ENCODE measurements around the gene SLF2. TPM values are rescaled to one million over a fixed set of nuclear protein-coding genes. Genes with fewer than 3 reads are reported as not detected.

The SLF2 gene
- total and polyA plus RNA-seq, 2 of the 13 experiments (the other 11 are each of a cell fraction or from before 2014, with no cell fraction given): 12.2 to 48.1 TPM

DNA sequence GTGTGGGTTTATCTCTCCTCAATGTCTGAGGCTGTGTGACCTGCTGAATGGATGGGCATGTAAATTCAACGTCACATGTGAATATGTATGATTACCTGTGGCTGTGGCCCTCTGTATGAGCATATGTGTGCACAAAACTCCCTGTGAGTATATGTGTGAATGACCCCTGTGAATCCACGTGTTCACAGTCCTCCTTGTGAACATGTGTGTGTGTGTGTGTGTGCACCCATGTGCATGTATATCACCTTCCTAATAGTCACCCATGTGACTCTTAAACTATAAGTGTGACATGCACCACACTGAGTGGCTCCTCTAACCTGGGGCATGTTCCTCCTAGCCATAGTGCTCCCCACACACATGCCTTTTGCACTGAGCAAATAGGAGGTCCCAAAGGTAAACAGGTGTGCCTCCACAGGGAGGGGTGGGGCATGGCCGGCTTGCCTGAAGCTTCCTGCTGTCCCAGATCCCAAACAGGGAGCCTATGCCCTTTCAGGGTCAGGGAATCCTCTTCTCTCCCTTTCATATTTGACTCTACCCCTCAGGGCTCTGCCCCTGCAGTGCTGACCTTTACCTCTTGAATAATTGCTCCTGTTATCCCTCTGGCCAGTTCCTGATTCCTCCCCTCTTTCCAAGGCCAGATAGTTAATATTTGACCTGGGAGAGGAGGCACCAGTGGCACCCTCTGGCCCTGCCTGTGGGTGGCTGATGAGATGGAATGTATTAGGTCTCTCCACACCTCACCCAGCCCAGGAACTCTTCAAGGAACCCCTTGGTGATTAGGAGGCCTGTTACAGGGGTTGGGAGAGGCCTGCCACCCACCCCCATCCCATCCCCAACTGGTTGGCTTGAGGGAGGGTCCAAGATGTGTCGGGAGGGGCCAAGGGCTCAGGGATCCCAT lies 58.4 kb downstream of the SLF2 start (continued):
- TF ChIP-seq HIVEP1 (CRISPR knock-in tag; IDR thresholded peaks at IDR 0.05) (peak; percentile 99), SMC3 (IDR thresholded peaks at IDR 0.05; ENCODE audit: low read length) (peak; percentile 10; the same call in 1 of the 2 replicates), SRSF9 (IDR thresholded peaks at IDR 0.05; ENCODE audit: borderline replicate concordance, insufficient read depth, low read depth, low read length, poor library complexity, severe bottlenecking) (no peak), MYC (CRISPR knock-in tag; IDR thresholded peaks at IDR 0.05; ENCODE audit: borderline replicate concordance) (peak; percentile 88), PHF21A (CRISPR knock-in tag; IDR thresholded peaks at IDR 0.05) (peak; percentile 100), ZNF496 (CRISPR knock-in tag; IDR thresholded peaks at IDR 0.05; ENCODE audit: insufficient replicate concordance) (no peak), HNRNPUL1 (IDR thresholded peaks at IDR 0.05; ENCODE audit: low read depth, low read length) (0 out of 2 replicates have a peak, but pooled peaks have one; percentile 58), DNMT3B (CRISPR knock-in tag; conservative IDR thresholded peaks at IDR 0.05) (no peak), ZNF670 (CRISPR knock-in tag; IDR thresholded peaks at IDR 0.05; ENCODE audit: borderline replicate concordance) (no peak; the same call in 1 of the 2 replicates), JUN (CRISPR knock-in tag; IDR thresholded peaks at IDR 0.05) (no peak)
- TF ChIP-seq, protein P1, sequence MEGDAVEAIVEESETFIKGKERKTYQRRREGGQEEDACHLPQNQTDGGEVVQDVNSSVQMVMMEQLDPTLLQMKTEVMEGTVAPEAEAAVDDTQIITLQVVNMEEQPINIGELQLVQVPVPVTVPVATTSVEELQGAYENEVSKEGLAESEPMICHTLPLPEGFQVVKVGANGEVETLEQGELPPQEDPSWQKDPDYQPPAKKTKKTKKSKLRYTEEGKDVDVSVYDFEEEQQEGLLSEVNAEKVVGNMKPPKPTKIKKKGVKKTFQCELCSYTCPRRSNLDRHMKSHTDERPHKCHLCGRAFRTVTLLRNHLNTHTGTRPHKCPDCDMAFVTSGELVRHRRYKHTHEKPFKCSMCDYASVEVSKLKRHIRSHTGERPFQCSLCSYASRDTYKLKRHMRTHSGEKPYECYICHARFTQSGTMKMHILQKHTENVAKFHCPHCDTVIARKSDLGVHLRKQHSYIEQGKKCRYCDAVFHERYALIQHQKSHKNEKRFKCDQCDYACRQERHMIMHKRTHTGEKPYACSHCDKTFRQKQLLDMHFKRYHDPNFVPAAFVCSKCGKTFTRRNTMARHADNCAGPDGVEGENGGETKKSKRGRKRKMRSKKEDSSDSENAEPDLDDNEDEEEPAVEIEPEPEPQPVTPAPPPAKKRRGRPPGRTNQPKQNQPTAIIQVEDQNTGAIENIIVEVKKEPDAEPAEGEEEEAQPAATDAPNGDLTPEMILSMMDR (CRISPR knock-in tag; IDR thresholded peaks at IDR 0.05): no peak
- TF ChIP-seq, protein P2, sequence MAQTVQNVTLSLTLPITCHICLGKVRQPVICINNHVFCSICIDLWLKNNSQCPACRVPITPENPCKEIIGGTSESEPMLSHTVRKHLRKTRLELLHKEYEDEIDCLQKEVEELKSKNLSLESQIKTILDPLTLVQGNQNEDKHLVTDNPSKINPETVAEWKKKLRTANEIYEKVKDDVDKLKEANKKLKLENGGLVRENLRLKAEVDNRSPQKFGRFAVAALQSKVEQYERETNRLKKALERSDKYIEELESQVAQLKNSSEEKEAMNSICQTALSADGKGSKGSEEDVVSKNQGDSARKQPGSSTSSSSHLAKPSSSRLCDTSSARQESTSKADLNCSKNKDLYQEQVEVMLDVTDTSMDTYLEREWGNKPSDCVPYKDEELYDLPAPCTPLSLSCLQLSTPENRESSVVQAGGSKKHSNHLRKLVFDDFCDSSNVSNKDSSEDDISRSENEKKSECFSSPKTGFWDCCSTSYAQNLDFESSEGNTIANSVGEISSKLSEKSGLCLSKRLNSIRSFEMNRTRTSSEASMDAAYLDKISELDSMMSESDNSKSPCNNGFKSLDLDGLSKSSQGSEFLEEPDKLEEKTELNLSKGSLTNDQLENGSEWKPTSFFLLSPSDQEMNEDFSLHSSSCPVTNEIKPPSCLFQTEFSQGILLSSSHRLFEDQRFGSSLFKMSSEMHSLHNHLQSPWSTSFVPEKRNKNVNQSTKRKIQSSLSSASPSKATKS (CRISPR knock-in tag; IDR thresholded peaks at IDR 0.05): no peak
- TF ChIP-seq, protein P3, sequence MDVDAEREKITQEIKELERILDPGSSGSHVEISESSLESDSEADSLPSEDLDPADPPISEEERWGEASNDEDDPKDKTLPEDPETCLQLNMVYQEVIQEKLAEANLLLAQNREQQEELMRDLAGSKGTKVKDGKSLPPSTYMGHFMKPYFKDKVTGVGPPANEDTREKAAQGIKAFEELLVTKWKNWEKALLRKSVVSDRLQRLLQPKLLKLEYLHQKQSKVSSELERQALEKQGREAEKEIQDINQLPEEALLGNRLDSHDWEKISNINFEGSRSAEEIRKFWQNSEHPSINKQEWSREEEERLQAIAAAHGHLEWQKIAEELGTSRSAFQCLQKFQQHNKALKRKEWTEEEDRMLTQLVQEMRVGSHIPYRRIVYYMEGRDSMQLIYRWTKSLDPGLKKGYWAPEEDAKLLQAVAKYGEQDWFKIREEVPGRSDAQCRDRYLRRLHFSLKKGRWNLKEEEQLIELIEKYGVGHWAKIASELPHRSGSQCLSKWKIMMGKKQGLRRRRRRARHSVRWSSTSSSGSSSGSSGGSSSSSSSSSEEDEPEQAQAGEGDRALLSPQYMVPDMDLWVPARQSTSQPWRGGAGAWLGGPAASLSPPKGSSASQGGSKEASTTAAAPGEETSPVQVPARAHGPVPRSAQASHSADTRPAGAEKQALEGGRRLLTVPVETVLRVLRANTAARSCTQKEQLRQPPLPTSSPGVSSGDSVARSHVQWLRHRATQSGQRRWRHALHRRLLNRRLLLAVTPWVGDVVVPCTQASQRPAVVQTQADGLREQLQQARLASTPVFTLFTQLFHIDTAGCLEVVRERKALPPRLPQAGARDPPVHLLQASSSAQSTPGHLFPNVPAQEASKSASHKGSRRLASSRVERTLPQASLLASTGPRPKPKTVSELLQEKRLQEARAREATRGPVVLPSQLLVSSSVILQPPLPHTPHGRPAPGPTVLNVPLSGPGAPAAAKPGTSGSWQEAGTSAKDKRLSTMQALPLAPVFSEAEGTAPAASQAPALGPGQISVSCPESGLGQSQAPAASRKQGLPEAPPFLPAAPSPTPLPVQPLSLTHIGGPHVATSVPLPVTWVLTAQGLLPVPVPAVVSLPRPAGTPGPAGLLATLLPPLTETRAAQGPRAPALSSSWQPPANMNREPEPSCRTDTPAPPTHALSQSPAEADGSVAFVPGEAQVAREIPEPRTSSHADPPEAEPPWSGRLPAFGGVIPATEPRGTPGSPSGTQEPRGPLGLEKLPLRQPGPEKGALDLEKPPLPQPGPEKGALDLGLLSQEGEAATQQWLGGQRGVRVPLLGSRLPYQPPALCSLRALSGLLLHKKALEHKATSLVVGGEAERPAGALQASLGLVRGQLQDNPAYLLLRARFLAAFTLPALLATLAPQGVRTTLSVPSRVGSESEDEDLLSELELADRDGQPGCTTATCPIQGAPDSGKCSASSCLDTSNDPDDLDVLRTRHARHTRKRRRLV (CRISPR knock-in tag; IDR thresholded peaks at IDR 0.05): no peak

Data from HepG2 (cell line).